T-cell (primary cell): ENCODE results near the gene TTLL11. TPM values are rescaled to one million over a fixed set of nuclear protein-coding genes. Genes with fewer than 3 reads are reported as not detected.

ENCODE experiments used
- ATAC-seq, 4 experiments: fragments of 200-7000 bp in 3 of 4; fragments of 150-1000 bp in 1 of 4; cut with Tn5 transposase; replicated peaks in 1 of 4; 1 replicate in 3 of 4; 2 replicates in 1 of 4; pipeline ENCODE4 v1.10.0; 2021; ENCODE audit warnings: moderate library complexity in 3 of 4, mild to moderate bottlenecking in 2 of 4, moderate number of reproducible peaks in 1 of 4
- CTCF ChIA-PET, 2 donors: fragments of 300-600 bp; sonication (Branson Sonifier 250); formaldehyde crosslinking; loops; one replicate each; lab custom pipeline; 2022; ENCODE audit warnings: antibody characterized with exemption in 2 of 2; lab: Charles Lee
- POLR2A ChIA-PET, 2 donors: fragments of 300-600 bp; sonication (Branson Sonifier 250); formaldehyde crosslinking; loops; one replicate each; lab custom pipeline; 2022; ENCODE audit warnings: antibody characterized with exemption in 2 of 2; lab: Charles Lee
- DNase-seq, 35 experiments: peaks; one replicate each; pipeline versions ENCODE4 v3.0.0 to v3.0.0-alpha.2; 2013 to 2023
- H3K27ac ChIP-seq: one replicate; pipeline ENCODE4 v1.5.1; 2013; ENCODE audit warnings: low read length
- H3K27me3 ChIP-seq, 2 experiments: replicated peaks in 1 of 2; 1 replicate in 1 of 2; 2 replicates in 1 of 2; pipeline versions ENCODE4 v1.6.1 to v1.7.0; 2013; ENCODE audit warnings: low read length in 1 of 2, mixed read lengths in 1 of 2; ENCODE audit not compliant: control insufficient read depth in 2 of 2, insufficient read depth in 2 of 2; ENCODE audit errors: extremely low read depth in 1 of 2
- H3K36me3 ChIP-seq, 2 donors: 1 replicate in 1 of 2; 2 replicates in 1 of 2; pipeline versions ENCODE4 v1.6.1 to v1.7.0; 2013; ENCODE audit warnings: low read length in 1 of 2; ENCODE audit not compliant: control insufficient read depth in 2 of 2, insufficient read depth in 1 of 2; ENCODE audit errors: extremely low read depth in 1 of 2
- H3K4me1 ChIP-seq, 2 experiments: 1 replicate in 1 of 2; 2 replicates in 1 of 2; pipeline versions ENCODE4 v1.6.1 to v1.7.0; 2013; ENCODE audit warnings: low read length in 2 of 2, mixed read lengths in 1 of 2; ENCODE audit not compliant: insufficient read depth in 2 of 2, control insufficient read depth in 1 of 2; ENCODE audit errors: extremely low read depth in 1 of 2
- H3K4me3 ChIP-seq, 2 donors: 1 replicate in 1 of 2; 2 replicates in 1 of 2; pipeline versions ENCODE4 v1.5.1 to v1.7.0; 2013; ENCODE audit warnings: mild to moderate bottlenecking in 2 of 2, low read length in 1 of 2, moderate library complexity in 1 of 2; ENCODE audit not compliant: control insufficient read depth in 1 of 2; ENCODE audit errors: extremely low read depth in 1 of 2
- H3K9me3 ChIP-seq: 2 replicates; pipeline ENCODE4 v1.7.0; 2013
- H3K27ac Mint-ChIP-seq, 2 donors: one replicate each; pipeline ENCODE4 v1.8.0; 2020 to 2021; ENCODE audit warnings: mild to moderate bottlenecking in 2 of 2, mixed read lengths in 2 of 2
- H3K27me3 Mint-ChIP-seq, 2 donors: one replicate each; pipeline ENCODE4 v1.8.0; 2021 to 2022; ENCODE audit warnings: mixed read lengths in 2 of 2
- H3K36me3 Mint-ChIP-seq: one replicate; pipeline ENCODE4 v1.8.0; 2021; ENCODE audit warnings: mixed read lengths
- H3K4me1 Mint-ChIP-seq, 3 donors: one replicate each; pipeline ENCODE4 v1.8.0; 2020 to 2022; ENCODE audit warnings: mixed read lengths in 3 of 3, mild to moderate bottlenecking in 1 of 3
- H3K4me3 Mint-ChIP-seq, 3 donors: one replicate each; pipeline ENCODE4 v1.8.0; 2020 to 2022; ENCODE audit warnings: mild to moderate bottlenecking in 3 of 3, mixed read lengths in 3 of 3, moderate library complexity in 3 of 3
- H3K9me3 Mint-ChIP-seq, 3 donors: one replicate each; pipeline ENCODE4 v1.8.0; 2020 to 2022; ENCODE audit warnings: mixed read lengths in 3 of 3
- WGBS: methylation state at CpG from one replicate; pipeline ENCODE4 v1.1.5; 2013; ENCODE audit warnings: missing lambda C conversion rate; ENCODE audit not compliant: insufficient coverage; 5-methylcytosine and 5-hydroxymethylcytosine counted together
- total RNA-seq, 35 experiments: library from RNA in 6 of 35; stranded (reverse) in 6 of 35; fragments of 120-200 nt in 1 of 35; gene quantifications; one replicate each; pipeline versions ENCODE4 v1.2.1 to v1.2.4 and lab custom pipeline; 2013 to 2026

TTLL11 gene
- total RNA-seq, 5 donors from 2014 or later (not counting 1 experiment from before 2014, with no cell fraction given): 3.4 to 4.8 (median 4.6) TPM

GRCh38 chr9:122113574-122113973, 20.5 kb upstream of the TTLL11 start:
- ATAC-seq: no peak
- WGBS: no CpG with 5 or more reads among the region's 5 CpGs
- peaks cover 0 to 18% of the 10 kb centered on the region in 2 experiments for H3K27me3 ChIP-seq
- Mint-ChIP-seq H3K27me3 (peaks cover 4 to 8% of the 10 kb centered on the region in 2 donors), H3K27ac (no peak overlapping the region), H3K4me1 (no peaks in the 10 kb centered on the region), H3K4me3 (no peak overlapping the region), H3K9me3 (no peaks in the 10 kb centered on the region), H3K36me3 (no peaks in the 10 kb centered on the region)
- no peaks in the 10 kb centered on the region for H3K36me3 ChIP-seq
- ChIA-PET POLR2A (interaction anchor here in 1 of 2 donors (0.6 kb wide), 1 partner anchor 980 kb away, joined by 3 read pairs; no protein-coding TSS in a partner anchor), CTCF (no interaction called here)
- DNase-seq: no peak
- H3K9me3 ChIP-seq: no peaks in the 10 kb centered on the region
- no peak overlapping the region for H3K4me3 ChIP-seq
- no peak overlapping the region for H3K27ac ChIP-seq
- H3K4me1 ChIP-seq: no peaks in the 10 kb centered on the region

- Histone ChIP-seq H3K9me3 (no peaks in the 10 kb centered on the region), H3K36me3 (no peaks in the 10 kb centered on the region), H3K4me3 (no peak overlapping the region), H3K27ac (no peak overlapping the region), H3K27me3 (peaks cover 0 to 18% of the 10 kb centered on the region in 2 experiments), H3K4me1 (no peaks in the 10 kb centered on the region)
- ATAC-seq (no peak), DNase-seq (no peak)
- ChIA-PET POLR2A (no interaction called here), CTCF (no interaction called here)
- Mint-ChIP-seq H3K27me3 (peaks cover 4 to 8% of the 10 kb centered on the region in 2 donors), H3K9me3 (no peaks in the 10 kb centered on the region), H3K4me1 (no peaks in the 10 kb centered on the region), H3K27ac (no peak overlapping the region), H3K36me3 (no peaks in the 10 kb centered on the region), H3K4me3 (no peak overlapping the region)
- 75% methylated on average over 4 of the region's 6 CpGs for WGBS
Measured at GRCh38 chr9:122112238-122112637, 19.1 kb upstream of the TTLL11 start.

- H3K27ac ChIP-seq: no peak overlapping the region
- Mint-ChIP-seq H3K36me3 (no peaks in the 10 kb centered on the region), H3K27ac (no peak overlapping the region), H3K27me3 (peaks cover 4 to 8% of the 10 kb centered on the region in 2 donors), H3K4me1 (no peaks in the 10 kb centered on the region), H3K4me3 (no peak overlapping the region), H3K9me3 (no peaks in the 10 kb centered on the region)
- WGBS: 89% methylated on average over 8 of the region's 9 CpGs
- DNase-seq: no peak
- peaks cover 0 to 18% of the 10 kb centered on the region in 2 experiments for H3K27me3 ChIP-seq
- H3K4me3 ChIP-seq: no peak overlapping the region
- POLR2A ChIA-PET: no interaction called here
- H3K4me1 ChIP-seq: no peaks in the 10 kb centered on the region
- CTCF ChIA-PET: no interaction called here
- no peaks in the 10 kb centered on the region for H3K9me3 ChIP-seq
- no peak for ATAC-seq
- H3K36me3 ChIP-seq: no peaks in the 10 kb centered on the region
Measured at GRCh38 chr9:122111413-122112085, 18.4 kb upstream of the TTLL11 start.

GRCh38 chr9:122110100-122110833, 17.2 kb upstream of the TTLL11 start:
- ChIA-PET CTCF (interaction anchor here in 1 of 2 donors (0.7 kb wide), 1 partner anchor 1359 kb away, joined by 3 read pairs; no protein-coding TSS in a partner anchor), POLR2A (no interaction called here)
- Mint-ChIP-seq H3K27me3 (peaks cover 4 to 6% of the 10 kb centered on the region in 2 donors), H3K36me3 (no peaks in the 10 kb centered on the region), H3K4me1 (no peaks in the 10 kb centered on the region), H3K9me3 (no peaks in the 10 kb centered on the region), H3K27ac (no peak overlapping the region), H3K4me3 (no peak overlapping the region)
- no peaks in the 10 kb centered on the region for H3K36me3 ChIP-seq
- no peak overlapping the region for H3K4me3 ChIP-seq
- no peak overlapping the region for H3K27ac ChIP-seq
- peaks cover 0 to 12% of the 10 kb centered on the region in 2 experiments for H3K27me3 ChIP-seq
- no peak for DNase-seq
- no peak for ATAC-seq
- 81% methylated on average over 7 of the region's 7 CpGs for WGBS
- no peaks in the 10 kb centered on the region for H3K9me3 ChIP-seq
- no peaks in the 10 kb centered on the region for H3K4me1 ChIP-seq

GRCh38 chr9:122109035-122109813, 16.1 kb upstream of the TTLL11 start:
- Mint-ChIP-seq H3K4me3 (no peak overlapping the region), H3K27me3 (peaks cover 4 to 6% of the 10 kb centered on the region in 2 donors), H3K9me3 (peaks cover 1 to 2% (median 1%) of the 10 kb centered on the region in 3 donors), H3K36me3 (peaks cover under 1% of the 10 kb centered on the region), H3K4me1 (no peaks in the 10 kb centered on the region), H3K27ac (no peak overlapping the region)
- peaks cover 0 to 11% of the 10 kb centered on the region in 2 experiments for H3K27me3 ChIP-seq
- DNase-seq: no peak
- WGBS: 40% methylated on average over 1 of the region's 3 CpGs
- ATAC-seq: no peak
- no peaks in the 10 kb centered on the region for H3K36me3 ChIP-seq
- no peak overlapping the region for H3K4me3 ChIP-seq
- CTCF ChIA-PET: no interaction called here
- H3K9me3 ChIP-seq: no peaks in the 10 kb centered on the region
- no peaks in the 10 kb centered on the region for H3K4me1 ChIP-seq
- POLR2A ChIA-PET: no interaction called here
- no peak overlapping the region for H3K27ac ChIP-seq

GRCh38 chr9:122107291-122107805, 14.2 kb upstream of the TTLL11 start:
- H3K36me3 ChIP-seq: no peaks in the 10 kb centered on the region
- H3K27me3 ChIP-seq: peaks cover 0 to 9% of the 10 kb centered on the region in 2 experiments
- H3K9me3 ChIP-seq: no peaks in the 10 kb centered on the region
- WGBS: 82% methylated on average over 5 of the region's 7 CpGs
- DNase-seq (no peak), ATAC-seq (no peak)
- peaks cover 4% of the 10 kb centered on the region for H3K36me3 Mint-ChIP-seq
- no peak overlapping the region for H3K27ac ChIP-seq
- H3K4me3 ChIP-seq: no peak overlapping the region
- peaks cover 7 to 9% (median 7%) of the 10 kb centered on the region in 3 donors for H3K9me3 Mint-ChIP-seq
- CTCF ChIA-PET: interaction anchor here in 1 of 2 donors (1.0 kb wide), 1 partner anchor 8 kb away, joined by 3 read pairs; no protein-coding TSS in a partner anchor
- H3K4me3 Mint-ChIP-seq: no peak overlapping the region
- H3K4me1 Mint-ChIP-seq: no peaks in the 10 kb centered on the region
- peaks cover 0 to 4% of the 10 kb centered on the region in 2 donors for H3K27me3 Mint-ChIP-seq
- H3K27ac Mint-ChIP-seq: no peak overlapping the region
- no peaks in the 10 kb centered on the region for H3K4me1 ChIP-seq
- POLR2A ChIA-PET: no interaction called here
